K562 (cell line): ENCODE results near the gene PAX8.

Experiments used
- ARID2 ChIP-seq: fragments of 450-650 bp; IDR thresholded peaks from 2 replicates; pipeline ENCODE4 v1.6.1; 2017; ENCODE audit warnings: antibody characterized with exemption, mild to moderate bottlenecking
- CBFB ChIP-seq: sonication (generic); formaldehyde crosslinking; IDR thresholded peaks from 2 replicates; pipeline ENCODE4 v1.4.0; 2020; ENCODE audit warnings: mild to moderate bottlenecking, missing genetic modification reagents
- EP300 ChIP-seq: IDR thresholded peaks from 2 replicates; pipeline ENCODE4 v1.6.1; 2012; ENCODE audit warnings: low read length, improper control_type of control experiment
- FOXK1 ChIP-seq: sonication (generic); formaldehyde crosslinking; IDR thresholded peaks from 2 replicates; pipeline ENCODE4 v1.8.0; 2022; ENCODE audit warnings: missing genetic modification reagents, mild to moderate bottlenecking, borderline replicate concordance
- HDAC1 ChIP-seq, 2 experiments: fragments of 450-650 bp; IDR thresholded peaks; 2 replicates each; pipeline ENCODE4 v1.6.1; 2016 to 2017; ENCODE audit warnings: inconsistent platforms in 1 of 2, mild to moderate bottlenecking in 1 of 2, moderate library complexity in 1 of 2
- HDAC6 ChIP-seq: IDR thresholded peaks from 2 replicates; pipeline ENCODE4 v1.6.1; 2012; ENCODE audit warnings: low read depth, mild to moderate bottlenecking, control low read depth, inconsistent platforms, low read length, moderate library complexity
- HMGN3 ChIP-seq: IDR thresholded peaks from 2 replicates; pipeline ENCODE4 v1.6.1; 2011; ENCODE audit warnings: borderline replicate concordance, low read depth, mild to moderate bottlenecking, mixed read lengths, low read length; ENCODE audit not compliant: insufficient read length; ENCODE audit errors: extremely low read depth
- PTBP1 ChIP-seq: fragments of 200-400 bp; formaldehyde crosslinking; IDR thresholded peaks from 2 replicates; pipeline ENCODE4 v1.6.1; 2017; ENCODE audit warnings: low read depth, low read length
- YY1 ChIP-seq, 3 experiments: IDR thresholded peaks; 2 replicates each; pipeline ENCODE4 v1.6.1; 2011; ENCODE audit warnings: low read length in 2 of 3, mild to moderate bottlenecking in 2 of 3, moderate library complexity in 2 of 3, borderline replicate concordance in 1 of 3, control low read depth in 1 of 3, low read depth in 1 of 3; ENCODE audit not compliant: insufficient read depth in 3 of 3, insufficient replicate concordance in 2 of 3, control insufficient read depth in 1 of 3, insufficient read length in 1 of 3; ENCODE audit errors: extremely low read depth in 1 of 3
- ZNF408 ChIP-seq: fragments of 250-450 bp; sonication (Bioruptor Pico); IDR thresholded peaks from 2 replicates; pipeline ENCODE4 v1.4.0; 2020; ENCODE audit warnings: low read depth, mild to moderate bottlenecking, moderate library complexity
- TF ChIP-seq, protein P1 (sequence below), 3 experiments: IDR thresholded peaks in 2 of 3; conservative IDR thresholded peaks in 1 of 3; 2 replicates each; pipeline ENCODE4 v1.5.1; 2011 to 2012; ENCODE audit warnings: low read length in 3 of 3, mild to moderate bottlenecking in 3 of 3, control low read depth in 2 of 3, improper control_type of control experiment in 1 of 3, inconsistent platforms in 1 of 3, low read depth in 1 of 3, mixed read lengths in 1 of 3, moderate library complexity in 1 of 3; ENCODE audit not compliant: insufficient read depth in 2 of 3

GRCh38 chr2:113173542-113174375 is 105.0 kb downstream of the PAX8 start, which contains the start of gene PSD4:
- TF ChIP-seq, protein P1, sequence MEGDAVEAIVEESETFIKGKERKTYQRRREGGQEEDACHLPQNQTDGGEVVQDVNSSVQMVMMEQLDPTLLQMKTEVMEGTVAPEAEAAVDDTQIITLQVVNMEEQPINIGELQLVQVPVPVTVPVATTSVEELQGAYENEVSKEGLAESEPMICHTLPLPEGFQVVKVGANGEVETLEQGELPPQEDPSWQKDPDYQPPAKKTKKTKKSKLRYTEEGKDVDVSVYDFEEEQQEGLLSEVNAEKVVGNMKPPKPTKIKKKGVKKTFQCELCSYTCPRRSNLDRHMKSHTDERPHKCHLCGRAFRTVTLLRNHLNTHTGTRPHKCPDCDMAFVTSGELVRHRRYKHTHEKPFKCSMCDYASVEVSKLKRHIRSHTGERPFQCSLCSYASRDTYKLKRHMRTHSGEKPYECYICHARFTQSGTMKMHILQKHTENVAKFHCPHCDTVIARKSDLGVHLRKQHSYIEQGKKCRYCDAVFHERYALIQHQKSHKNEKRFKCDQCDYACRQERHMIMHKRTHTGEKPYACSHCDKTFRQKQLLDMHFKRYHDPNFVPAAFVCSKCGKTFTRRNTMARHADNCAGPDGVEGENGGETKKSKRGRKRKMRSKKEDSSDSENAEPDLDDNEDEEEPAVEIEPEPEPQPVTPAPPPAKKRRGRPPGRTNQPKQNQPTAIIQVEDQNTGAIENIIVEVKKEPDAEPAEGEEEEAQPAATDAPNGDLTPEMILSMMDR (IDR thresholded peaks at IDR 0.05 in 2 of 3, conservative IDR thresholded peaks at IDR 0.05 in 1 of 3; ENCODE audit: insufficient read depth in 2 of 3, low read depth in 1 of 3, low read length in 3 of 3), result no peak
- TF ChIP-seq CBFB (CRISPR knock-in tag), result peak; percentile 37; the same call in 1 of the 2 replicates
- TF ChIP-seq HDAC6, result no peak
- TF ChIP-seq PTBP1, result no peak
- TF ChIP-seq HDAC1 (IDR thresholded peaks at IDR 0.05), result peak in 1 of 2 experiments; percentile 68; a peak in 1 of 4 replicates
- no peak for TF ChIP-seq ARID2
- TF ChIP-seq HMGN3, result peak; percentile 46
- TF ChIP-seq EP300, result peak; percentile 31; the same call in 1 of the 2 replicates
- no peak for TF ChIP-seq ZNF408 (CRISPR knock-in tag)
- TF ChIP-seq FOXK1 (CRISPR knock-in tag), result no peak
- peak in 1 of 3 experiments; percentile 35 for TF ChIP-seq YY1 (IDR thresholded peaks at IDR 0.05; ENCODE audit: borderline replicate concordance in 1 of 3, control insufficient read depth in 1 of 3, extremely low read depth in 1 of 3, insufficient read depth in 3 of 3, insufficient read length in 1 of 3, insufficient replicate concordance in 2 of 3, low read depth in 1 of 3, low read length in 2 of 3)
